Measurements from ENCODE around the gene NAT8. TPM values are rescaled to one million over a fixed set of nuclear protein-coding genes. Genes with fewer than 3 reads are reported as not detected.
"Not testable (repeated sequence)": the region's sequence is repeated elsewhere in the genome, so short reads cannot be mapped to it uniquely, and the experiment has no call there.

Gene NAT8
- total RNA-seq, 6 experiments from 2014 or later = 15.1 to 40.6 (median 32.7) TPM

DNA sequence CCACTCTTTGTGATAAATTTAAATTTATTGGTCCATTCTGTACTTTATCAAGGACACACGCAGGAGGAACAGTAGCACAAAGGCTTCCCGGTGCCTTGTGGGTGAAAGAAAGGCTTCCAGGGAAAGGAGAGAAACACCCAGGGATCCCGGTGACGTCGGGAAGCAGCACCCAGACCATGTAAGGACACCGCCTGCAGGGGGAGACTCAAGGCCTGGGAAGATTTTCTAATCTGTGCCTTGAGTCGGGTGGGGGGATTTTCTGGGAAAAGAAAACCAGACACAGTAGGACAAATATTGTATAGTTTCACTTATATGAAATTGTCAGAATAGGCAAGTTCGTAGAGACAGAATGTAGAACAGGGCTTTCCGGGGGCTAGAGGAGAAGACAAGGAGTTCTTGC is 17.6 kb downstream of the NAT8 start:
- H3K4me1 ChIP-seq; H3K9me3 ChIP-seq; H3K27ac ChIP-seq; DNase-seq; H3K27me3 ChIP-seq; H3K4me3 ChIP-seq; intact Hi-C loops (cut with DNase I); H3K36me3 ChIP-seq: not testable (repeated sequence)
- ATAC-seq = peak; percentile 19 to 45 (median 34)
- WGBS (ENCODE audit: insufficient coverage, low coverage, low lambda C conversion rate, missing lambda C conversion rate) = 64% methylated on average over 5 of the region's 9 CpGs
- TF ChIP-seq, protein P1, sequence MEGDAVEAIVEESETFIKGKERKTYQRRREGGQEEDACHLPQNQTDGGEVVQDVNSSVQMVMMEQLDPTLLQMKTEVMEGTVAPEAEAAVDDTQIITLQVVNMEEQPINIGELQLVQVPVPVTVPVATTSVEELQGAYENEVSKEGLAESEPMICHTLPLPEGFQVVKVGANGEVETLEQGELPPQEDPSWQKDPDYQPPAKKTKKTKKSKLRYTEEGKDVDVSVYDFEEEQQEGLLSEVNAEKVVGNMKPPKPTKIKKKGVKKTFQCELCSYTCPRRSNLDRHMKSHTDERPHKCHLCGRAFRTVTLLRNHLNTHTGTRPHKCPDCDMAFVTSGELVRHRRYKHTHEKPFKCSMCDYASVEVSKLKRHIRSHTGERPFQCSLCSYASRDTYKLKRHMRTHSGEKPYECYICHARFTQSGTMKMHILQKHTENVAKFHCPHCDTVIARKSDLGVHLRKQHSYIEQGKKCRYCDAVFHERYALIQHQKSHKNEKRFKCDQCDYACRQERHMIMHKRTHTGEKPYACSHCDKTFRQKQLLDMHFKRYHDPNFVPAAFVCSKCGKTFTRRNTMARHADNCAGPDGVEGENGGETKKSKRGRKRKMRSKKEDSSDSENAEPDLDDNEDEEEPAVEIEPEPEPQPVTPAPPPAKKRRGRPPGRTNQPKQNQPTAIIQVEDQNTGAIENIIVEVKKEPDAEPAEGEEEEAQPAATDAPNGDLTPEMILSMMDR (IDR thresholded peaks at IDR 0.05) = peak in 3 of 4 donors; percentile 13 to 20 (median 17)

DNA sequence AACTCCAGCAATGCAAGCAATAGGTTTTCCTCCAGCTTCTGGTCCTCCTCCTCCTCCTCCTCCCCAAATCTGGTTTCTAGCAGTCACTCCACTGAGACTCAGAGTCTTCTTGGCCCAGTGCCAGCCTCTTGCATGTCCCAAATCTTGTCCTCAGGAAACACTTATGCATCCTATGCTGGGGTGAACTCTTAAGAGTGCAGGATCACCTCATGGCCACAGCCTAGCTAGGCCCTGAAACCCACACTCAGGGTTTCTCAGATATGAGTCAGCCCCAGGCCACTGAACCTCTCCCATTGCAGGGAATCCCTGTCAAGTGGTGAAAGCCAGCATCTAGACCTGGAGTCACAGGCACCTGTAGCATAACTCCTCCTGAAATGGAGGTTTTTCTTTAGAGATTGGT is 18.2 kb downstream of the NAT8 start:
- H3K9me3 ChIP-seq; H3K4me1 ChIP-seq; H3K36me3 ChIP-seq; DNase-seq; H3K27me3 ChIP-seq; intact Hi-C loops (cut with DNase I); ATAC-seq; H3K4me3 ChIP-seq; H3K27ac ChIP-seq: not testable (repeated sequence)

DNA sequence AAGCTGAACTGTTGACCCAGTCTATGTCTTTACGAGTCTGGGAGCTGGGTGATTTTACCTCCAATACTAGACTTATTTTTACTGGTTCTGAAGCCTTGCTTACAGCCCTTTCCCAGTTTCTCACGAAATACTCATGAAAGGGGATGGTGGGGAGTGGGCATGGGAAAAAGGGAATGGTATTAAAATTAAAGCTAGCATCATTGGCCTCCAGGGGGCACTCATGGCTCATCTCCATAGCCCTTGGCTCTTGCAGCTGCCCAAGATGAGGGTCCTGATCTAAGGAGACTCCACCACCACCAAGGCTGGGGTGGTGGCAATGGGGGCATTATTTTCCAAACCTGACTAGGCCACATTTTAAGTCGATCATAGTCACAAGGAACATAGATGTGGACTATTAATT is 22.3 kb downstream of the NAT8 start:
- DNase-seq; H3K4me3 ChIP-seq; H3K27me3 ChIP-seq; H3K27ac ChIP-seq; intact Hi-C loops (cut with DNase I); H3K9me3 ChIP-seq; H3K4me1 ChIP-seq; H3K36me3 ChIP-seq: not testable (repeated sequence)
- ATAC-seq = peak in 3 of 4 donors; percentile 50 to 52 (median 51)
- TF ChIP-seq, protein P1 (IDR thresholded peaks at IDR 0.05) = peak in 3 of 4 donors; percentile 44 to 51 (median 45)
- 20% methylated on average over 1 of the region's 3 CpGs for WGBS (ENCODE audit: insufficient coverage, low coverage, low lambda C conversion rate, missing lambda C conversion rate)

DNA sequence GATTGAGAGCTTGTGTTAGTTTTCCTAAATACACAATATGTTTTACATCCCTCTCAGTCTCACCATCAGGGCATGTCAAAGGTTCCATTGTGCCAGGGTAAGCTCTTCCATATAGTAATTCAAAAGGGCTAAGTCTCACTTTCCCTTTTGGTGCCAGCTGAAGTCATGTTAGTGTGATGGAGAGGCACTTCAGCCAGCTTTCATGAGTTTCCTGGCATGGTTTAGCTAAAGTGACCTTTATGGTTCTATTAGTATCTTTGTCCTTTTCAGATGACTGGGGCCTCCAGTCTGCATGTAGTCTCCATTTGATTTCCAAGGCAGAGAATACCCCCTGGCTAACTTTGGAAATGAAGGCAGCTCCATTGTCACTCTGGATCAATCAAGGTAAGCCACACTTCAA is 27.2 kb downstream of the NAT8 start:
- ATAC-seq (no peak), DNase-seq (no peak)
- Histone ChIP-seq H3K27ac (no peak overlapping the region), H3K9me3 (no peaks in the 10 kb centered on the region), H3K4me3 (no peak overlapping the region), H3K27me3 (no peaks in the 10 kb centered on the region), H3K36me3 (no peaks in the 10 kb centered on the region), H3K4me1 (no peaks in the 10 kb centered on the region)
- intact Hi-C loops (cut with DNase I) = no loop called here
- TF ChIP-seq, protein P1 (IDR thresholded peaks at IDR 0.05) = no peak
- TF ChIP-seq POLR2A (IDR thresholded peaks at IDR 0.05) = no peak

DNA sequence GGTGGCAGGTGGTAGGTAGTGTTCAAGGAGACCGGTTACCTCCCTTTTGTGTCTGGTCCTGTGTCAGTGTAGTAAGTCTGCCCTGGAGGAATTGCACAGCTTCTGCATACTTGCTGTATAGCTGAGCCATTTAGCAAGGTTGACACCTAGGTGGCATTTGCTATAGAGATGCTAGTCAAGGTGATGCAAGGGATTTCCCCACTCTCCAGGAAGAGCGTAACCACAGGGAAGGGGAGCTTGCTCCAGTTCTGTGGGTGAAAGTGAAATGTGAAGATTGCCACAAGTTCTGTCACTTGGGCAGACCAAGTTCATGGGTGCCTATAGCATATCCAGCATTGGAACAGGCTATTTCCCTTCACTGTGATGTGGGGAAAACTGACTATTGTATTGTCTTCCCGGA is 28.1 kb downstream of the NAT8 start:
- intact Hi-C loops (cut with DNase I) = no loop called here
- no peak for TF ChIP-seq POLR2A (IDR thresholded peaks at IDR 0.05)
- TF ChIP-seq, protein P1 (IDR thresholded peaks at IDR 0.05) = no peak
- Histone ChIP-seq H3K4me1 (no peaks in the 10 kb centered on the region), H3K9me3 (no peaks in the 10 kb centered on the region), H3K27me3 (no peaks in the 10 kb centered on the region), H3K36me3 (no peaks in the 10 kb centered on the region), H3K4me3 (no peak overlapping the region), H3K27ac (no peak overlapping the region)
- 93% methylated on average over 2 of the region's 3 CpGs for WGBS (ENCODE audit: insufficient coverage, low coverage, low lambda C conversion rate, missing lambda C conversion rate)
- DNase-seq = no peak
- ATAC-seq = no peak

Measured in right lobe of liver (tissue), 6 donors.